PC-3 (cell line): Measurements from ENCODE around the gene PTGER3. TPM values are rescaled to one million over a fixed set of nuclear protein-coding genes. Genes with fewer than 3 reads are reported as not detected.
A peak's percentile ranks its signal among the peaks of the same experiment; 100 is the strongest.

Experiments used
- ATAC-seq: fragments of 200-7000 bp; cut with Tn5 transposase; 2 replicates; pipeline ENCODE4 v1.9.1; 2020; ENCODE audit warnings: mild to moderate bottlenecking, moderate library complexity
- BruUV-seq: library from RNA; stranded (reverse); fragments of 400-500 nt; replicated peaks from 2 replicates; lab custom pipeline; 2021; lab: Mats Ljungman, UMichigan
- CTCF ChIA-PET: fragments of 300-600 bp; sonication (Branson Sonifier 250); formaldehyde crosslinking; loops from one replicate; lab custom pipeline; 2022; ENCODE audit warnings: antibody characterized with exemption; lab: Charles Lee
- POLR2A ChIA-PET: fragments of 300-600 bp; sonication (Branson Sonifier 250); formaldehyde crosslinking; loops from one replicate; lab custom pipeline; 2022; ENCODE audit warnings: antibody characterized with exemption; ENCODE audit not compliant: unreplicated experiment; lab: Charles Lee
- DNase-seq: peaks from one replicate; pipeline ENCODE4 v3.0.0-alpha.2; 2015
- H2AFZ ChIP-seq: fragments of 300-600 bp; sonication (generic); 2 replicates; pipeline ENCODE4 v1.6.0; 2016; ENCODE audit warnings: antibody characterized with exemption, low read length
- H3F3A ChIP-seq: fragments of 300-600 bp; sonication (generic); one replicate; pipeline ENCODE4 v1.6.0; 2017; ENCODE audit warnings: antibody characterized with exemption, low read length, control low read depth, mild to moderate bottlenecking; ENCODE audit not compliant: unreplicated experiment
- H3K27ac ChIP-seq: fragments of 300-600 bp; sonication (generic); 2 replicates; pipeline ENCODE4 v1.5.1; 2016; ENCODE audit warnings: mild to moderate bottlenecking, low read length
- H3K27me3 ChIP-seq: fragments of 300-600 bp; sonication (generic); 2 replicates; pipeline ENCODE4 v1.6.1; 2016; ENCODE audit warnings: low read length, mixed read lengths
- H3K36me3 ChIP-seq: fragments of 300-600 bp; sonication (generic); 2 replicates; pipeline ENCODE4 v1.6.1; 2016; ENCODE audit warnings: low read depth, mixed run types, low read length, mixed read lengths
- H3K4me1 ChIP-seq: fragments of 300-600 bp; sonication (generic); 2 replicates; pipeline ENCODE4 v1.5.1; 2016; ENCODE audit warnings: low read length; ENCODE audit not compliant: insufficient read depth
- H3K4me2 ChIP-seq: fragments of 300-600 bp; sonication (generic); 2 replicates; pipeline ENCODE4 v1.6.0; 2016; ENCODE audit warnings: low read length
- H3K4me3 ChIP-seq: fragments of 300-600 bp; sonication (generic); 2 replicates; pipeline ENCODE4 v1.5.1; 2016; ENCODE audit warnings: mild to moderate bottlenecking, low read length, mixed read lengths
- H3K79me2 ChIP-seq: fragments of 300-600 bp; sonication (generic); 2 replicates; pipeline ENCODE4 v1.6.1; 2017; ENCODE audit warnings: low read length, mixed read lengths
- H3K9ac ChIP-seq: fragments of 300-600 bp; sonication (generic); 2 replicates; pipeline ENCODE4 v1.6.0; 2016; ENCODE audit warnings: mild to moderate bottlenecking, low read length
- H3K9me2 ChIP-seq: fragments of 300-600 bp; sonication (generic); replicated peaks from 2 replicates; pipeline ENCODE4 v1.6.1; 2016; ENCODE audit warnings: mixed run types, low read length, mixed read lengths
- H3K9me3 ChIP-seq: fragments of 300-600 bp; sonication (generic); 2 replicates; pipeline ENCODE4 v1.6.1; 2016; ENCODE audit warnings: low read length, mixed read lengths
- H4K20me1 ChIP-seq: fragments of 300-600 bp; sonication (generic); 2 replicates; pipeline ENCODE4 v1.6.1; 2016; ENCODE audit warnings: low read length, mixed read lengths
- CTCF ChIP-seq: fragments of 300-600 bp; sonication (generic); conservative IDR thresholded peaks from 2 replicates; pipeline ENCODE4 v1.5.1; 2017; ENCODE audit warnings: antibody characterized with exemption, low read depth, mild to moderate bottlenecking, low read length
- EZH2 ChIP-seq: fragments of 300-600 bp; sonication (generic); IDR thresholded peaks from one replicate; pipeline ENCODE4 v1.6.1; 2017; ENCODE audit warnings: antibody characterized with exemption, mild to moderate bottlenecking, low read length; ENCODE audit not compliant: unreplicated experiment
- EZH2phosphoT487 ChIP-seq: fragments of 300-600 bp; sonication (generic); IDR thresholded peaks from 2 replicates; pipeline ENCODE4 v1.6.1; 2018; ENCODE audit warnings: mild to moderate bottlenecking, antibody characterized with exemption, low read length, borderline replicate concordance
- intact Hi-C: fragments of 100-400 bp; cut with micrococcal nuclease; formaldehyde crosslinking; loops from 2 replicates; pipeline ENCODE4 v1.9.0; 2023
- total RNA-seq: library from RNA; depleted of rRNA; stranded (reverse); fragments of >200 nt; gene quantifications from 2 replicates; pipeline ENCODE4 v1.2.3, GENCODE V29; 2014

PTGER3 gene
- total RNA-seq, 1 experiment from 2014 or later, result 0.11 TPM

DNA sequence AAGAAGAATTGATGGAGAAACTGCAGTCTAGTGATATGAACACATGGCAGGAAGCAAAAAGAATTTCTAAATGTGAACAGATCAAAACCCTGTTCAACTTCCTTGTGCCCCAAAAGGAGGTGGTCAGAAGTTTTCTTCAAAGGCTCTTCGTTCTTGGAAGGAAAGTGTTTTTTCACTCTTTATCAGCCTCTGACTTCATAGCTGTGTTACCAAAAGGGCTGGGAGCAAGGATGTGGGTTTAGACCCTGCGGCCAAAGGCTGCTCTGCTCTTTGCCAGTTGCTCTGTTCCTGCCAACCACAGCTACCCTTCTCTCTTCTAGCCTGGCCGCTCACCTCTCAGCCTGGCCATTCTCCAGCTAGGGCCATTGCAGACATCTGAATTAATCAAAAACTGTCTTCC lies 53.8 kb downstream of the PTGER3 start:
- DNase-seq (no peak), ATAC-seq (no peak)
- Histone ChIP-seq H3K9me3 (no peaks in the 10 kb centered on the region), H3K4me3 (no peak overlapping the region), H3K4me1 (no peaks in the 10 kb centered on the region), H2AFZ (no peak overlapping the region), H3K9ac (no peak overlapping the region), H3K4me2 (no peak overlapping the region), H3K27me3 (peaks cover 56% of the 10 kb centered on the region), H4K20me1 (no peaks in the 10 kb centered on the region), H3K27ac (no peak overlapping the region), H3K36me3 (no peaks in the 10 kb centered on the region), H3F3A (no peaks in the 10 kb centered on the region), H3K9me2 (no peaks in the 10 kb centered on the region), H3K79me2 (no peaks in the 10 kb centered on the region)
- POLR2A ChIA-PET, result no interaction called here
- CTCF ChIA-PET, result no interaction called here
- no peak for TF ChIP-seq EZH2phosphoT487
- no peak for TF ChIP-seq CTCF
- TF ChIP-seq EZH2, result no peak
- BruUV-seq, result no TSS peak
- intact Hi-C loops, result no loop called here

DNA sequence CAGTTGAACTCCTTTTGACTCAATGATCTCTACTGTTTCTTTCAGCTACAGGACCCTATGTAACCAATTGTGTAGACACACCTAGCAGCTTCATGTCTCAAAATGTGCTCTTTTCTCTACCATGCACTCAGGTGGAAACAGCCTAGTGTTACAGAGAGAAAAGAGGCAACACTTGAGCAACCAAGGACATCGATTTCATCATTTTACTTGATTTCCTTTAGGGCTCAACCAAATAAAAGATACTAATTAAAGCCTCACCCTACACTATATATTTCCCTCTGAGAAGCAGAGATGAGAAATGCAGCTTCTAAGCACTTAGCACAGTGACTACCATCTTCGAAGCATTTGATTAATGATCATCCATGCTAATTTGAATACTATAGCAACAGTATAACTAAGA lies 55.1 kb downstream of the PTGER3 start:
- ChIA-PET POLR2A (no interaction called here), CTCF (no interaction called here)
- Histone ChIP-seq H3K9me3 (no peaks in the 10 kb centered on the region), H3K4me1 (no peaks in the 10 kb centered on the region), H3K4me2 (no peak overlapping the region), H3K9ac (no peak overlapping the region), H3F3A (no peaks in the 10 kb centered on the region), H3K4me3 (no peak overlapping the region), H3K36me3 (no peaks in the 10 kb centered on the region), H3K79me2 (no peaks in the 10 kb centered on the region), H4K20me1 (no peaks in the 10 kb centered on the region), H3K9me2 (no peaks in the 10 kb centered on the region), H3K27ac (no peak overlapping the region), H3K27me3 (peaks cover 52% of the 10 kb centered on the region), H2AFZ (no peak overlapping the region)
- DNase-seq (no peak), ATAC-seq (no peak)
- BruUV-seq, result no TSS peak
- intact Hi-C loops, result no loop called here
- TF ChIP-seq EZH2 (no peak), CTCF (no peak), EZH2phosphoT487 (no peak)

GRCh38 chr1:70990469-70991253 lies 57.0 kb downstream of the PTGER3 start:
- no TSS peak for BruUV-seq
- CTCF ChIA-PET, result no interaction called here

More at GRCh38 chr1:70990469-70991253, 57.0 kb downstream of the PTGER3 start:
- Histone ChIP-seq H3K36me3 (no peaks in the 10 kb centered on the region), H4K20me1 (no peaks in the 10 kb centered on the region), H3K4me3 (no peak overlapping the region), H3K27me3 (peaks cover 46% of the 10 kb centered on the region), H3K4me1 (no peaks in the 10 kb centered on the region), H3K9ac (no peak overlapping the region), H3F3A (no peaks in the 10 kb centered on the region), H2AFZ (no peak overlapping the region), H3K9me2 (no peaks in the 10 kb centered on the region), H3K79me2 (no peaks in the 10 kb centered on the region), H3K4me2 (no peak overlapping the region), H3K9me3 (no peaks in the 10 kb centered on the region), H3K27ac (no peak overlapping the region)
- DNase-seq (peak; percentile 11), ATAC-seq (no peak)
- intact Hi-C loops, result no loop called here
- POLR2A ChIA-PET, result no interaction called here
- TF ChIP-seq EZH2phosphoT487 (no peak), EZH2 (no peak), CTCF (no peak)
